ENCODE measurements around the gene CX3CL1.

GRCh38 chr16:57373117-57373947 is 1.0 kb downstream of the CX3CL1 start:
- TF ChIP-seq CTCF (IDR thresholded peaks at IDR 0.05), result no peak
- no peak for TF ChIP-seq POLR2A (IDR thresholded peaks at IDR 0.05)

Measured in uterus (tissue), 2 donors.